ENCODE results near the gene PTBP3. TPM values are rescaled to one million over a fixed set of nuclear protein-coding genes. Genes with fewer than 3 reads are reported as not detected.

Gene PTBP3
- total RNA-seq, 1 donor from 2014 or later: 44.9 TPM

- no peak for DNase-seq
These were observed 26.8 kb upstream of the PTBP3 start for GRCh38 chr9:112360047-112360804.

DNA sequence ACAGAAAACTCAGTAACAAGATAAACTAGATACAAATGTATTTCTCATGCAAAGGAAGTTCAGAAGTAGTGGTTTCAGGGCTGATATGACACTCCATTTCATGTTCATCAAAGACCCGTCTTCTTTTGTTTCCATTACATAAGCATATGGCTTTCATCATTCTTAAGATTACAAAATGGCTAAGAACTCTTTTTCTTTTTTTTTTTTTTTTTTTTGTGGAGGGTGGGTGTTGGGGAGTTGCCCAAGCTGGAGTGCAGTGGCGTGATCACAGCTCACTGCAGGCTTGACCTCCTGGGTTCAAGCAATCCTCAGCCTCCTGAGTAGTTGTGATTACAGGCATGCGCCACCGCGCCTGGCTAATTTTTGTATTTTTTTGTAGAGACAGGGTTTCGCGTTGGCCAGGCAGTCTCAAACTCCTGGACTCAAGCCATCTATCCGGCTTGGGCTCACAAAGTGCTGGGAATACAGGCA, 22.0 kb upstream of the PTBP3 start:
- no peak for DNase-seq

DNA sequence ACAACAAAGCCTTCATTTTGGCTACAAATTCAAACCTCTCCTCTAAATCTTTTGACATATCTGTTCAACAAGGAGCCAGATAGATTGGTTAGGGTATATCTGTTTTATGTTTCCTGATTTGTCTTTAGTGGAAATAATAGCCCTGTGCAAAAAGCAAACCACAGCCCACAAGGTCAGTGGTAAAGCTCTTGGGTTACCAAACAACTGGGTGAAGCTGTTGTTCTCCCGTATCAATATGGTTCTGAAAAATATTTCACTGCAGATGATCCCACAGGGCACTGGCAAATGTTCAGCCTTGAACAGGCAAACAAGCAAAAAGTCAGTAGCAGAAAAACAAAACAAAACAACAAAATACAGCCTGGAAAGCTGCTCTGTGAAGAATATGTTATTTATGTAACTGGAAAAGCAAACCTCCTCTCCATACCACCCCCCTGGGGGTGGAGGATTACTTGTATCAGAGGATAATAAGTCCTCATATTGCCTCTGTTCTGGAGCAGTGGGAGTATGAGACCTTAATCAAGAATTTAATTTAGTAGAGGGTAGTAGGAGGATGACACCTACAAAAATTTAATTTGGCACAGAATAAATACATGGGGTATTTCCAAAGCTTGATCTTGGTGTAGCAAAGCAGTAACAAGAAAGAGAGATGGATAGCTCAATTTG, 20.8 kb upstream of the PTBP3 start:
- DNase-seq: no peak

GRCh38 chr9:112352209-112352608, 18.8 kb upstream of the PTBP3 start:
- no peak for DNase-seq

GRCh38 chr9:112351184-112351583, 17.8 kb upstream of the PTBP3 start:
- no peak for DNase-seq

GRCh38 chr9:112349008-112349333, 15.6 kb upstream of the PTBP3 start:
- DNase-seq: no peak

DNA sequence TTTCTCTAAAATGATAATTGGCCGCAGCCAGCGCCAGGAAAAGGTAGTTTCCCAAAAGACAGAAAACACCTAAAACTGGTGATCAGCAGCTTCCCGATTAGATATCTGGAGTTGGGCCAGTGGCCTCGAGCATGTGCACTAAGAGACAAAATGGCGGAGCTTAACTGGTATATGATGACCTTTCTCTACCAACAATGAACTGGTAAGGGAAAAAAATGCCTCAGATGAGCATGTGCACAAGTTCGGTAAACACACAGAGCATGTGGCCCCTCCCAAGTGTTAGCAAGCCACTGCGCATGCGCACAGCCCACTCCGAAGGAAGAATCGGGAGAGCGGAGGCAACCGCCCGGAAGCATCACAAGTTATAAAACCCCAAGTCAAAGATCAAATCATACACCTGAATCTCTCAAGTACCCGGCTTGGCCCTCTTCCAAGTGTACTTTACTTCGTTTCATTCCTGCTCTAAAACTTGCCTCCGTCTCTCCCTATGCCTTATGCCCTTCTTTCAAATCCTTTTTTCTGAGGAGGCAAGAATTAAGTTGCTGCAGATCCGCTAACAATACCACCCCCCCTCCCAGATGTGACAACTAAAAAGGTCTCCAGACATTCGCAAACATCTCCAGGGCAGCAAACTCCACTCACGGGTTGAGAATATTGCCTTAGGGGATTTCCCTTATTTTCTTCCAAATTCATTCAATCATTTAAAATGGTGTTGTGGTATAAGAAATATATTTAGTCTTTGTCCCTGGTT, 15.0 kb upstream of the PTBP3 start:
- peak; percentile 73 for DNase-seq

DNA sequence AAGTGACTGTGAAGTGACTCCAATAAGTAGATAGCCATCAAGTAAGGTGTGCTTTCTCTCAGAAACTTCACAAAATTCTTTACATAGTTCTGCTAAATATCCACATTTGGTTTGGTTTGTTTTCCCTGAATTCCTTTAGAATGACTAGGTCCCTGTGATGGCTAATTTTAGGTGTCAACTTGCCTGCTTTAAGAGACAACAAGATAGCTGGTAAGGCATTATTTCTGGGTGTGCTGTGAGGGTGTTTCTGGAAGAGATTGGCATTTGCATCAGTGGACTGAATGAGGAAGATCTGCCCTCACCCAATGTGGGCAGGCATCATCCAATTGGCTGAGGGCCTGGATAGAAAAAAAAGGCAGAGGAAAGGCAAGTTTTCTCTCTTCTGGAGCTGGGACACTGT, 8.3 kb upstream of the PTBP3 start:
- DNase-seq: no peak

DNA sequence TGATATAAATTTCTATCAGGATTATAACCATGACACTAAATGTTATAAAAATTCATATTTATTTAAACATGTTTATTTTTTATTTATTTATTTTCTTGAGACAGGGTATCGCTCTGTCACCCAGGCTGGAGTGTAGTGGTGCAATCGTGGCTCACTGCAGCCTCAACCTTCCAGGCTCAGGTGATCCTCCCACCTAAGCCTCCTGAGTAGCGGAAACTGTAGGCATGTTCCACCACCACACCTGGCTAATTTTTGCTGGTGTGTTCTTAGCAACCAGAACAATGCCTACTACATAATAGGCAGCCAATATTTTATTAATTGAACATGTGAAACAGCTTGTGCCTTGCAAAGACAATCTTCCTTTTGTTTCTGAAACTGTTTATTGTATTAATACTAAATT, 6.5 kb upstream of the PTBP3 start:
- DNase-seq: no peak

- no peak for DNase-seq
These were observed 5.1 kb upstream of the PTBP3 start for GRCh38 chr9:112338561-112338960.

GRCh38 chr9:112337547-112337946, 4.1 kb upstream of the PTBP3 start:
- no peak for DNase-seq

DNA sequence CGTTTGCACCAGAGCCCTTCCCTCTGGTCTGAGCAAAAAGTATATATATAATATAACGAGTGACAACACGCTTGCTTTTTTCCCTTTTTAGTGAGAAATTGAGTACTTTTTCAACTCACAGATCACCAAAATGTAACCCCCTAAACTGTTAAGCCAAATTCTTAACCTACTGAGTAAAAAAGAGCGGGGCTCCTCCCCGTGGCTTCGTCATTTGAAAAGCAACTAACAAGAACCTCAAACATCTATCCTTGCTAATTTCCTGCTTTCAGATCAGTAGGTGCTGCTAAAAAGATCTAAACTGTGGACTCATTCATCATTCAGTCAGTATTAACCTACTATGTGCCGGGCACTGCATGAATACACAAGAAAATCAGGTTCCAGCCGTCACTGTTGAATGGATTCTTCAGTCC, 1.0 kb upstream of the PTBP3 start:
- DNase-seq: no peak

DNA sequence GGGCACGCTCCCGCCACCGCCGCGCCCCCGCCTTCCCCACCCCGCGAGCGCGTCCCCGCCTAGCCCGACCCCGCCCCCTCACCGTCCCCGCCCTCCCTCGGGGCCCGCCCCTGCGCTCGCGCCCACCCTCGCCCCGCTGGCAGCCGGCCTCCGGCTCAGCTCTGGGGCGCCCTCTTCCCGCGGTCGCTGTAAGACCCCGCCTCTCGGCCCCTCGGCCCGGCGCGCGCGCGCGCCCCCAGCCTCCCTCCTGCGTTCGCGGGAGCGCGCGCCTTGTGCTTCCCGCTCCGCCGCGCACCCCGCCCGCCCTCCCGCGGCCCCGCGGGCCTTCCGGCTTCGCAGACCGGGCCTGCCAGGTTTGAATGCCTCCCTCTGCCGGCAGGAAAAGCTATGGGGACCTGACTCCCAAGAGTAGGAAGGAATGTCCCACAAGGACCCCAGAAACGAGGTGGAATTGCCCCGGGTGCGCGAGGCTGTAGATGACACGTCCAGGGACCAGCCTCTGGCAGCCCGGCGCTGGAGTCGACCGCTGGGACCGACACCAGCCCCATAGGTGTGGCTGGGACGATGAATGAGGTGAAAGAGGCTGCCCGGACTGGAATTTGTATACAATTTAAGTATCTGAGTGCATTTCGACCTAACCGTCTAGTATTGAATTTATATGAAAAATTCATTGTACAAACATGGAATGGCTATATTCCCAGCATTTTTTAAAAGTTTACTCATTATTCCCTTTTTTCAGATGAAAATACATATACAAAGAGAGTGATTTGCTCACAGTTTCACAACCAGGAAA, 416 bp upstream of the PTBP3 start:
- peak; percentile 89 for DNase-seq

GRCh38 chr9:112332674-112332976, 794 bp downstream of the PTBP3 start:
- no peak for DNase-seq

GRCh38 chr9:112332214-112332613, 1.2 kb downstream of the PTBP3 start:
- no peak for DNase-seq

DNA sequence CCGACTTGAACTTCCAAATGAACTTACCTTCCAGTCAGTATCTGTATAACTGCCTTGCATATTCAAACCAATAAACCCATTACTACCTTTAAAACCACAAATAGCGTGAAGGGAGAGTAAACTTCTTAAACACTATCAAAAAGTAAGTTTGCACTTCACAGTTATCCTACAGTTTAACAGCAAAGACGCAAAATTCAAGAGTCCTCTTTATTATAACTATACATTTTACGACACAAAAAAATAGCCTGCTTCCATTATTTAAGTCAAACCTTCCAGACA, 1.8 kb downstream of the PTBP3 start:
- DNase-seq: no peak

- no peak for DNase-seq
These were observed 4.9 kb downstream of the PTBP3 start for GRCh38 chr9:112328545-112328944.

DNA sequence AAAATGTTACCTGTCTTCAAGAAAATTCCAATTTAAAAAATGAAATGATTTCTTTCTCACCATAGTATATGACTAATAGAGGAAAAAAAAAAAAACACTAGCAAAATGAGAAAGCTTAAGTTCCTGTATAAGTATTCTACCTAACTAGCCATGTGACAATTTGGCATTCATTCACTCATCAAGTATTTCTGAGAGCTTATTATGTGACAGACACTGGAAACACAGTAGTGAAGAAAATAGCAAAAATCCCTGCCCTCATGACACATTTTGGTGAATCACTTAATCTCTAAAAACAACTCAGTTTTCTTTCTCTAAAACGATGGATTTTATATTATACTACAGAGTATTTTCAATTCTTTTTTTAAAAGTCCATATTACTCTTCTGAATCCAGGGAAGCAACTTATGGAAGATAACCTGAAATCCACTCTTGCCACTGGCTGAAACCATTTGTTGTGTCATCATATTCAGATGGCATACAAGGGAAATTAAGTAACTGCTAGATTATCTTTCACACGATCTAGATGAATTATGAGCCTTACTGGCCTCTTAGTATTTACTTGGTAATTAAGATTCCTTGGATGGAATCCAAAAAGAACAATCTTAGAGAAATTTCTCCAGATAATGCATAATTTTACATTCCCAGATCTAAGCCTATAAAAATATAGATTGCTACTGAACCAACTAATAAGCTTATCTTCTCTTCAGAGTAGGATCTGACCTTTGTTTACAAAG, 5.5 kb downstream of the PTBP3 start:
- DNase-seq: no peak

DNA sequence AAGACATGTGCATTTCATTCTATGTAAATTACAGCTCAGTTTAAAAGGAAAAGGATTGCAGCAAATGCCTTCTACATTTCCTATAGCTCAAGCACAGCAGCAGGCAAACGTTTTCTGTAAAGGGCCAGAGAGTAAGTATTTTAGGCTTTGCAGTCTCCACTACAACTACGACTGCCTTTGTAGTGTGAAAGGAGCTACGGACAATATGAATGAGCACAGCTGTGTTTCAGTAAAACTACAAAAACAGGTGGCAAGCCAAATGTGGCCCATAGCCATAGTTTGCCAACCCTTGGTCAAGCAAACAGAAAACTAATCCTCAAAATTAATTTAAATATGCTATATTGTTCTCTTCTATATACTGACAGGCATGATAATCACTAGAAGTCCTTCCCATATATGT, 7.2 kb downstream of the PTBP3 start:
- no peak for DNase-seq

GRCh38 chr9:112325600-112325999, 7.8 kb downstream of the PTBP3 start:
- DNase-seq: no peak

- DNase-seq: no peak
These were observed 8.3 kb downstream of the PTBP3 start for GRCh38 chr9:112325127-112325526.

GRCh38 chr9:112323378-112323854, 10.0 kb downstream of the PTBP3 start:
- DNase-seq: no peak
